SK-N-SH (cell line): ENCODE measurements around the gene GAS6.

ENCODE experiments used
- EP300 ChIP-seq, 2 experiments: IDR thresholded peaks; 2 replicates each; pipeline versions ENCODE4 v1.4.0 to v1.6.1; 2012; ENCODE audit warnings: borderline replicate concordance in 1 of 2, low read depth in 1 of 2, low read length in 1 of 2
- IRF3 ChIP-seq: fragments of 150-350 bp; IDR thresholded peaks from 2 replicates; pipeline ENCODE4 v1.6.1; 2016; ENCODE audit warnings: mild to moderate bottlenecking, low read depth, low read length
- MXI1 ChIP-seq: IDR thresholded peaks from 2 replicates; pipeline ENCODE4 v1.6.1; 2012; ENCODE audit warnings: mild to moderate bottlenecking, low read depth, low read length, improper control_type of control experiment
- PBX3 ChIP-seq: IDR thresholded peaks from 2 replicates; pipeline ENCODE4; 2012
- POLR2AphosphoS5 ChIP-seq: IDR thresholded peaks from 2 replicates; pipeline ENCODE4 v1.6.1; 2012; ENCODE audit warnings: low read depth, low read length
- RAD21 ChIP-seq: IDR thresholded peaks from 2 replicates; pipeline ENCODE4 v1.6.1; 2012; ENCODE audit warnings: mild to moderate bottlenecking, low read length
- REST ChIP-seq: IDR thresholded peaks from 2 replicates; pipeline ENCODE4 v1.6.1; 2012; ENCODE audit warnings: mild to moderate bottlenecking, low read depth, low read length, moderate library complexity
- RFX5 ChIP-seq: IDR thresholded peaks from 2 replicates; pipeline ENCODE4 v1.6.1; 2012; ENCODE audit warnings: mild to moderate bottlenecking, improper control_type of control experiment, low read length
- SIN3A ChIP-seq: IDR thresholded peaks from 2 replicates; pipeline ENCODE4 v1.6.1; 2012; ENCODE audit warnings: low read depth, mild to moderate bottlenecking, low read length, moderate library complexity, borderline replicate concordance
- YY1 ChIP-seq: IDR thresholded peaks from 2 replicates; pipeline ENCODE4 v1.4.0; 2012; ENCODE audit warnings: low read depth, mild to moderate bottlenecking
- TF ChIP-seq, protein P1 (sequence below): fragments of 200-600 bp; sonication (generic); IDR thresholded peaks from 2 replicates; pipeline ENCODE4 v1.6.1; 2017; ENCODE audit warnings: antibody characterized with exemption, mild to moderate bottlenecking, moderate library complexity
- TF ChIP-seq, protein P2 (sequence below): fragments of 150-350 bp; IDR thresholded peaks from 2 replicates; pipeline ENCODE4 v1.6.1; 2017; ENCODE audit warnings: antibody characterized with exemption, low read length, low read depth, borderline replicate concordance
- TF ChIP-seq, protein P3 (sequence below): IDR thresholded peaks from 2 replicates; pipeline ENCODE4 v1.4.0; 2012; ENCODE audit warnings: low read depth

GRCh38 chr13:113875429-113875815, 11.5 kb upstream of the GAS6 start:
- TF ChIP-seq, protein P1, sequence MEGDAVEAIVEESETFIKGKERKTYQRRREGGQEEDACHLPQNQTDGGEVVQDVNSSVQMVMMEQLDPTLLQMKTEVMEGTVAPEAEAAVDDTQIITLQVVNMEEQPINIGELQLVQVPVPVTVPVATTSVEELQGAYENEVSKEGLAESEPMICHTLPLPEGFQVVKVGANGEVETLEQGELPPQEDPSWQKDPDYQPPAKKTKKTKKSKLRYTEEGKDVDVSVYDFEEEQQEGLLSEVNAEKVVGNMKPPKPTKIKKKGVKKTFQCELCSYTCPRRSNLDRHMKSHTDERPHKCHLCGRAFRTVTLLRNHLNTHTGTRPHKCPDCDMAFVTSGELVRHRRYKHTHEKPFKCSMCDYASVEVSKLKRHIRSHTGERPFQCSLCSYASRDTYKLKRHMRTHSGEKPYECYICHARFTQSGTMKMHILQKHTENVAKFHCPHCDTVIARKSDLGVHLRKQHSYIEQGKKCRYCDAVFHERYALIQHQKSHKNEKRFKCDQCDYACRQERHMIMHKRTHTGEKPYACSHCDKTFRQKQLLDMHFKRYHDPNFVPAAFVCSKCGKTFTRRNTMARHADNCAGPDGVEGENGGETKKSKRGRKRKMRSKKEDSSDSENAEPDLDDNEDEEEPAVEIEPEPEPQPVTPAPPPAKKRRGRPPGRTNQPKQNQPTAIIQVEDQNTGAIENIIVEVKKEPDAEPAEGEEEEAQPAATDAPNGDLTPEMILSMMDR: no peak
- TF ChIP-seq REST (no peak), RAD21 (no peak), RFX5 (no peak), EP300 (IDR thresholded peaks at IDR 0.05; ENCODE audit: borderline replicate concordance in 1 of 2, low read depth in 1 of 2, low read length in 1 of 2) (no peak), SIN3A (no peak), YY1 (no peak), IRF3 (no peak), MXI1 (no peak), PBX3 (no peak), POLR2AphosphoS5 (no peak)
- TF ChIP-seq, protein P2, sequence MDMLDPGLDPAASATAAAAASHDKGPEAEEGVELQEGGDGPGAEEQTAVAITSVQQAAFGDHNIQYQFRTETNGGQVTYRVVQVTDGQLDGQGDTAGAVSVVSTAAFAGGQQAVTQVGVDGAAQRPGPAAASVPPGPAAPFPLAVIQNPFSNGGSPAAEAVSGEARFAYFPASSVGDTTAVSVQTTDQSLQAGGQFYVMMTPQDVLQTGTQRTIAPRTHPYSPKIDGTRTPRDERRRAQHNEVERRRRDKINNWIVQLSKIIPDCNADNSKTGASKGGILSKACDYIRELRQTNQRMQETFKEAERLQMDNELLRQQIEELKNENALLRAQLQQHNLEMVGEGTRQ: no peak
- TF ChIP-seq, protein P3, sequence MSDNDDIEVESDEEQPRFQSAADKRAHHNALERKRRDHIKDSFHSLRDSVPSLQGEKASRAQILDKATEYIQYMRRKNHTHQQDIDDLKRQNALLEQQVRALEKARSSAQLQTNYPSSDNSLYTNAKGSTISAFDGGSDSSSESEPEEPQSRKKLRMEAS: no peak
